Small intestine (tissue), 7 donors: Measurements from ENCODE around the gene NACA. TPM values are rescaled to one million over a fixed set of nuclear protein-coding genes. Genes with fewer than 3 reads are reported as not detected.
"Not testable (repeated sequence)": the region's sequence is repeated elsewhere in the genome, so short reads cannot be mapped to it uniquely, and the experiment has no call there.

Source experiments
- DNase-seq, 2 donors: peaks; one replicate each; pipeline versions ENCODE4 v3.0.0 to v3.0.0-alpha.2; 2013
- FAIRE-seq: peaks from 2 replicates; lab custom pipeline; 2012; peaks lifted over from hg19 to GRCh38; lab: Jason Lieb, UNC
- H3K27ac ChIP-seq, 3 donors: one replicate each; pipeline ENCODE4 v1.5.1; 2013; ENCODE audit warnings: low read length in 2 of 3, mild to moderate bottlenecking in 2 of 3, control low read depth in 1 of 3, inconsistent platforms in 1 of 3, low read depth in 1 of 3, moderate library complexity in 1 of 3
- H3K27me3 ChIP-seq, 3 donors: one replicate each; pipeline ENCODE4 v1.6.1; 2013; ENCODE audit warnings: low read length in 3 of 3, inconsistent platforms in 1 of 3; ENCODE audit not compliant: control insufficient read depth in 3 of 3, insufficient read depth in 3 of 3
- H3K36me3 ChIP-seq, 3 donors: one replicate each; pipeline ENCODE4 v1.6.1; 2013; ENCODE audit warnings: low read length in 3 of 3, inconsistent platforms in 1 of 3, low read depth in 1 of 3, mild to moderate bottlenecking in 1 of 3, moderate library complexity in 1 of 3; ENCODE audit not compliant: control insufficient read depth in 3 of 3, insufficient read depth in 2 of 3
- H3K4me1 ChIP-seq, 3 donors: one replicate each; pipeline ENCODE4 v1.6.1; 2013; ENCODE audit warnings: low read length in 2 of 3, inconsistent platforms in 1 of 3, low read depth in 1 of 3, mild to moderate bottlenecking in 1 of 3, moderate library complexity in 1 of 3; ENCODE audit not compliant: control insufficient read depth in 3 of 3, insufficient read depth in 2 of 3
- H3K4me3 ChIP-seq, 3 donors: one replicate each; pipeline ENCODE4 v1.5.1; 2013; ENCODE audit warnings: low read length in 3 of 3, control low read depth in 1 of 3, inconsistent platforms in 1 of 3, low read depth in 1 of 3, mild to moderate bottlenecking in 1 of 3, moderate library complexity in 1 of 3
- H3K9me3 ChIP-seq, 2 donors: one replicate each; pipeline ENCODE4 v1.6.1; 2013; ENCODE audit warnings: low read depth in 1 of 2, low read length in 1 of 2; ENCODE audit not compliant: control insufficient read depth in 2 of 2, insufficient read depth in 1 of 2
- WGBS, 3 donors: extraction: QIAGEN DNeasy Blood & Tissue Kit; methylation state at CpG; one replicate each; pipeline ENCODE4 v1.1.7; 2013; 5-methylcytosine and 5-hydroxymethylcytosine counted together
- polyA plus RNA-seq, 4 donors: library from polyadenylated mRNA; stranded (reverse) in 3 of 4; unstranded in 1 of 4; fragments of 200-250 nt in 3 of 4; fragments of 120-200 nt in 1 of 4; gene quantifications; one replicate each; pipeline versions ENCODE4 v1.2.1 to v1.2.3, GENCODE V29; 2013
- donor health status: healthy with polysubstance abuse.
- donor health status: control.
- donor health status: control.
- donor health status: Bipolar disorder and iron deficiency.
- donor health status: healthy.

Gene NACA
- polyA plus RNA-seq, 4 donors, result 1,571 to 2,450 (median 1,843) TPM

- FAIRE-seq, result no peak
- H3K27ac ChIP-seq, result peak within 1 kb of the TSS; percentile 4 to 73 (median 67)
Measured at GRCh38 chr12:56751712-56752598, 26.9 kb upstream of the NACA start, which contains the start of gene PRIM1. TSS of gene PRIM1 (minus strand) at chr12:56752323. CDS start at chr12:56752298, 25 bp downstream.

GRCh38 chr12:56750596-56750995 lies 25.5 kb upstream of the NACA start:
- 81 to 88% (median 86%) methylated on average over 13 of the region's 13 CpGs for WGBS, 3 donors

More at GRCh38 chr12:56751712-56752598, 26.9 kb upstream of the NACA start, which contains the start of gene PRIM1:
- Histone ChIP-seq H3K36me3 (no peaks in the 10 kb centered on the region), H3K4me1 (no peaks in the 10 kb centered on the region), H3K9me3 (no peaks in the 10 kb centered on the region), H3K4me3 (peak within 1 kb of the TSS; percentile 46 to 93 (median 65)), H3K27me3 (no peaks in the 10 kb centered on the region)
- 0 to 1% (median 0%) methylated on average over 63 to 64 of the region's 64 CpGs for WGBS, 3 donors
- peak; percentile 76 to 89 for DNase-seq

GRCh38 chr12:56749853-56750252 lies 24.8 kb upstream of the NACA start:
- no peak for FAIRE-seq
- no peak overlapping the region for H3K4me3 ChIP-seq
- H3K27ac ChIP-seq, result no peak overlapping the region

More at GRCh38 chr12:56750596-56750995, 25.5 kb upstream of the NACA start:
- not testable (repeated sequence) for DNase-seq, H3K27me3 ChIP-seq, H3K4me1 ChIP-seq, H3K27ac ChIP-seq, H3K36me3 ChIP-seq, H3K4me3 ChIP-seq, FAIRE-seq, H3K9me3 ChIP-seq

GRCh38 chr12:56749359-56749758 lies 24.3 kb upstream of the NACA start:
- Histone ChIP-seq H3K4me1 (no peaks in the 10 kb centered on the region), H3K4me3 (no peak overlapping the region), H3K9me3 (no peaks in the 10 kb centered on the region), H3K27me3 (no peaks in the 10 kb centered on the region), H3K36me3 (peaks cover 0 to 8% (median 0%) of the 10 kb centered on the region in 3 donors), H3K27ac (no peak overlapping the region)
- FAIRE-seq, result no peak
- WGBS, 3 donors, result 57 to 81% (median 65%) methylated on average over 2 of the region's 2 CpGs
- DNase-seq, result no peak

More at GRCh38 chr12:56749853-56750252, 24.8 kb upstream of the NACA start:
- Histone ChIP-seq H3K36me3 (peaks cover 0 to 6% (median 0%) of the 10 kb centered on the region in 3 donors), H3K9me3 (no peaks in the 10 kb centered on the region), H3K27me3 (no peaks in the 10 kb centered on the region), H3K4me1 (no peaks in the 10 kb centered on the region)
- no peak for DNase-seq

GRCh38 chr12:56728139-56728861 lies 3.2 kb upstream of the NACA start:
- no peak for FAIRE-seq
- Histone ChIP-seq H3K27me3 (no peaks in the 10 kb centered on the region), H3K4me1 (no peaks in the 10 kb centered on the region), H3K36me3 (peaks cover 1 to 21% (median 3%) of the 10 kb centered on the region in 3 donors), H3K9me3 (no peaks in the 10 kb centered on the region), H3K27ac (no peak overlapping the region), H3K4me3 (no peak overlapping the region)
- no peak for DNase-seq
- WGBS, 3 donors, result 96% methylated on average over 11 of the region's 11 CpGs

- H3K4me3 ChIP-seq, DNase-seq, H3K9me3 ChIP-seq, FAIRE-seq, H3K27me3 ChIP-seq: not testable (repeated sequence)
- 92 to 95% (median 94%) methylated on average over 15 of the region's 15 CpGs for WGBS, 3 donors
- Histone ChIP-seq H3K27ac (peak overlapping the region; percentile 75 to 92 (median 82)), H3K36me3 (peaks cover under 1 to 26% (median 1%) of the 10 kb centered on the region in 3 donors), H3K4me1 (peaks cover 3 to 17% (median 17%) of the 10 kb centered on the region in 3 donors)
Measured at GRCh38 chr12:56726196-56726675, 1.1 kb upstream of the NACA start.

GRCh38 chr12:56725723-56726102 lies 614 bp upstream of the NACA start:
- Histone ChIP-seq H3K27ac (peak overlapping the region; percentile 75 to 92 (median 82)), H3K36me3 (peaks cover under 1 to 29% (median 4%) of the 10 kb centered on the region in 3 donors), H3K4me3 (peak overlapping the region in 2 of 3 donors; percentile 65 to 68), H3K9me3 (no peaks in the 10 kb centered on the region), H3K27me3 (no peaks in the 10 kb centered on the region), H3K4me1 (peaks cover 5 to 22% (median 21%) of the 10 kb centered on the region in 3 donors)
- WGBS, 3 donors, result 31 to 38% (median 32%) methylated on average over 7 of the region's 7 CpGs
- FAIRE-seq, result no peak
- no peak for DNase-seq

GRCh38 chr12:56724701-56724971 lies 463 bp downstream of the NACA start:
- DNase-seq (peak in 1 of 2 donors; percentile 42), FAIRE-seq (no peak)
- peak overlapping the region; percentile 59 to 68 (median 65) for H3K4me3 ChIP-seq
- H3K27me3 ChIP-seq, result no peaks in the 10 kb centered on the region
- 0 to 1% (median 1%) methylated on average over 9 of the region's 9 CpGs for WGBS, 3 donors
- peaks cover 5 to 31% (median 24%) of the 10 kb centered on the region in 3 donors for H3K4me1 ChIP-seq
- peak overlapping the region; percentile 75 to 92 (median 82) for H3K27ac ChIP-seq
- H3K9me3 ChIP-seq, result no peaks in the 10 kb centered on the region
- peaks cover 7 to 34% (median 13%) of the 10 kb centered on the region in 3 donors for H3K36me3 ChIP-seq
